DOHH2 (cell line): Measurements from ENCODE around the gene DKK2.

ENCODE experiments used
- H3F3A ChIP-seq: fragments of 200-600 bp; sonication (generic), shearing (Covaris generic); 2 replicates; pipeline ENCODE4 v1.6.0; 2016; ENCODE audit warnings: antibody characterized with exemption, mild to moderate bottlenecking; ENCODE audit not compliant: control insufficient read depth, insufficient read depth
- H3K27ac ChIP-seq: fragments of 200-600 bp; sonication (generic); 2 replicates; pipeline ENCODE4 v1.5.1; 2014; ENCODE audit warnings: low read depth, mild to moderate bottlenecking, low read length, moderate library complexity
- H3K27me3 ChIP-seq: fragments of 200-600 bp; sonication (generic); 2 replicates; pipeline ENCODE4 v1.6.1; 2014; ENCODE audit warnings: mild to moderate bottlenecking, low read length, mixed read lengths; ENCODE audit not compliant: control insufficient read depth
- H3K36me3 ChIP-seq: fragments of 200-600 bp; sonication (generic); 2 replicates; pipeline ENCODE4 v1.6.1; 2014; ENCODE audit warnings: mild to moderate bottlenecking, low read length, moderate library complexity, mixed read lengths; ENCODE audit not compliant: control insufficient read depth
- H3K4me1 ChIP-seq: fragments of 200-600 bp; sonication (generic); 2 replicates; pipeline ENCODE4 v1.6.1; 2014; ENCODE audit warnings: mild to moderate bottlenecking, low read length, mixed read lengths; ENCODE audit not compliant: control insufficient read depth
- H3K4me2 ChIP-seq: fragments of 200-600 bp; sonication (generic); 2 replicates; pipeline ENCODE4 v1.6.0; 2014; ENCODE audit warnings: mild to moderate bottlenecking, low read length, moderate library complexity
- H3K4me3 ChIP-seq: fragments of 200-600 bp; sonication (generic); 2 replicates; pipeline ENCODE4 v1.5.1; 2014; ENCODE audit warnings: mild to moderate bottlenecking, low read length, mixed read lengths
- H3K79me2 ChIP-seq: fragments of 200-600 bp; sonication (generic); 2 replicates; pipeline ENCODE4 v1.6.1; 2014; ENCODE audit warnings: mild to moderate bottlenecking, low read length, mixed read lengths; ENCODE audit not compliant: control insufficient read depth
- H3K9me2 ChIP-seq: fragments of 200-600 bp; sonication (generic); replicated peaks from 2 replicates; pipeline ENCODE4 v1.6.1; 2014; ENCODE audit warnings: mild to moderate bottlenecking, low read length, mixed read lengths; ENCODE audit not compliant: control insufficient read depth
- H3K9me3 ChIP-seq: fragments of 200-600 bp; sonication (generic); 2 replicates; pipeline ENCODE4 v1.6.1; 2014; ENCODE audit warnings: antibody characterized with exemption, low read length, mixed read lengths; ENCODE audit not compliant: control insufficient read depth, insufficient read depth
- H4K20me1 ChIP-seq: fragments of 200-600 bp; sonication (generic); 2 replicates; pipeline ENCODE4 v1.6.0; 2014; ENCODE audit warnings: low read depth, mild to moderate bottlenecking, antibody characterized with exemption, low read length, moderate library complexity; ENCODE audit not compliant: control insufficient read depth, insufficient read depth
- CTCF ChIP-seq: fragments of 200-600 bp; sonication (generic); IDR thresholded peaks from one replicate; pipeline ENCODE4 v1.5.1; 2014; ENCODE audit warnings: antibody characterized with exemption, mild to moderate bottlenecking, low read depth, low read length; ENCODE audit not compliant: poor library complexity, severe bottlenecking
- EZH2phosphoT487 ChIP-seq: fragments of 200-600 bp; sonication (generic); IDR thresholded peaks from 2 replicates; pipeline ENCODE4 v1.6.1; 2017; ENCODE audit warnings: borderline replicate concordance, mild to moderate bottlenecking, antibody characterized with exemption, low read length, moderate library complexity, mixed read lengths

The DKK2 gene

GRCh38 chr4:107008115-107008514 lies 28.0 kb downstream of the DKK2 start:
- Histone ChIP-seq H3F3A (no peaks in the 10 kb centered on the region), H3K27me3 (no peaks in the 10 kb centered on the region), H3K36me3 (no peaks in the 10 kb centered on the region), H3K4me2 (no peak overlapping the region), H3K4me1 (no peaks in the 10 kb centered on the region), H3K4me3 (no peak overlapping the region), H3K27ac (no peak overlapping the region), H4K20me1 (no peaks in the 10 kb centered on the region), H3K79me2 (no peaks in the 10 kb centered on the region), H3K9me3 (no peaks in the 10 kb centered on the region), H3K9me2 (no peaks in the 10 kb centered on the region)
- TF ChIP-seq CTCF: no peak
- TF ChIP-seq EZH2phosphoT487: no peak

GRCh38 chr4:107006218-107006617 lies 29.9 kb downstream of the DKK2 start:
- Histone ChIP-seq H3K4me2 (no peak overlapping the region), H3K36me3 (no peaks in the 10 kb centered on the region), H3K4me3 (no peak overlapping the region), H3K27ac (no peak overlapping the region), H3K4me1 (no peaks in the 10 kb centered on the region), H3K79me2 (no peaks in the 10 kb centered on the region), H3K27me3 (no peaks in the 10 kb centered on the region), H3K9me2 (no peaks in the 10 kb centered on the region), H3K9me3 (no peaks in the 10 kb centered on the region), H4K20me1 (no peaks in the 10 kb centered on the region), H3F3A (no peaks in the 10 kb centered on the region)
- TF ChIP-seq EZH2phosphoT487 (no peak), CTCF (no peak)

GRCh38 chr4:106996490-106996889 lies 39.6 kb downstream of the DKK2 start:
- no peaks in the 10 kb centered on the region for H3K27me3 ChIP-seq
- no peak overlapping the region for H3K4me3 ChIP-seq
- no peaks in the 10 kb centered on the region for H4K20me1 ChIP-seq
- H3K36me3 ChIP-seq: no peaks in the 10 kb centered on the region
- H3F3A ChIP-seq: no peaks in the 10 kb centered on the region
- H3K27ac ChIP-seq: no peak overlapping the region
- no peaks in the 10 kb centered on the region for H3K79me2 ChIP-seq
- H3K4me1 ChIP-seq: no peaks in the 10 kb centered on the region
- H3K9me2 ChIP-seq: no peaks in the 10 kb centered on the region
- H3K4me2 ChIP-seq: no peak overlapping the region
- H3K9me3 ChIP-seq: no peaks in the 10 kb centered on the region
- no peak for TF ChIP-seq CTCF

GRCh38 chr4:106993827-106994226 lies 42.3 kb downstream of the DKK2 start:
- Histone ChIP-seq H3K27me3 (no peaks in the 10 kb centered on the region), H3F3A (no peaks in the 10 kb centered on the region), H3K79me2 (no peaks in the 10 kb centered on the region), H3K9me2 (no peaks in the 10 kb centered on the region), H3K4me2 (no peak overlapping the region), H3K36me3 (no peaks in the 10 kb centered on the region), H4K20me1 (no peaks in the 10 kb centered on the region), H3K9me3 (no peaks in the 10 kb centered on the region), H3K4me3 (no peak overlapping the region), H3K27ac (no peak overlapping the region), H3K4me1 (no peaks in the 10 kb centered on the region)
- no peak for TF ChIP-seq EZH2phosphoT487
- TF ChIP-seq CTCF: no peak
